CD8-positive, alpha-beta memory T cell (primary cell): Measurements from ENCODE around the gene ADO. TPM values are rescaled to one million over a fixed set of nuclear protein-coding genes. Genes with fewer than 3 reads are reported as not detected.

Experiments
- CTCF ChIA-PET: fragments of 350-600 bp; sonication (Branson Sonifier 250); formaldehyde crosslinking; loops from one replicate; lab custom pipeline; 2021; ENCODE audit warnings: antibody characterized with exemption; lab: Charles Lee
- POLR2A ChIA-PET: fragments of 350-600 bp; sonication (Branson Sonifier 250); formaldehyde crosslinking; loops from one replicate; lab custom pipeline; 2021; ENCODE audit warnings: antibody characterized with exemption; lab: Charles Lee
- DNase-seq, 5 donors: peaks; one replicate each; pipeline versions ENCODE4 v3.0.0 to v3.0.0-alpha.2; 2020 to 2022; ENCODE audit warnings: mixed read lengths in 1 of 5
- H3K27ac ChIP-seq: one replicate; pipeline ENCODE4 v1.7.0; 2013; ENCODE audit warnings: low read depth, mild to moderate bottlenecking, low read length, moderate library complexity
- H3K27me3 ChIP-seq: 2 replicates; pipeline ENCODE4 v1.7.0; 2013; ENCODE audit warnings: low read length, mild to moderate bottlenecking; ENCODE audit not compliant: insufficient read depth, poor library complexity, severe bottlenecking
- H3K36me3 ChIP-seq: 2 replicates; pipeline ENCODE4 v1.7.0; 2013; ENCODE audit warnings: mild to moderate bottlenecking, low read length, moderate library complexity; ENCODE audit not compliant: insufficient read depth
- H3K4me1 ChIP-seq: 2 replicates; pipeline ENCODE4 v1.7.0; 2013; ENCODE audit warnings: mild to moderate bottlenecking, low read length, moderate library complexity; ENCODE audit not compliant: insufficient read depth
- H3K4me3 ChIP-seq: 2 replicates; pipeline ENCODE4 v1.7.0; 2013; ENCODE audit warnings: mild to moderate bottlenecking, low read length
- H3K9me3 ChIP-seq: 2 replicates; pipeline ENCODE4 v1.7.0; 2013; ENCODE audit warnings: mild to moderate bottlenecking, low read length
- H3K27ac Mint-ChIP-seq, 8 donors: one replicate each; pipeline ENCODE4 v1.8.0; 2020 to 2021; ENCODE audit warnings: mixed read lengths in 8 of 8, mild to moderate bottlenecking in 6 of 8, inconsistent platforms in 3 of 8, moderate library complexity in 3 of 8
- H3K27me3 Mint-ChIP-seq, 2 donors: one replicate each; pipeline ENCODE4 v1.8.0; 2020 to 2021; ENCODE audit warnings: mixed read lengths in 2 of 2, mild to moderate bottlenecking in 1 of 2, moderate library complexity in 1 of 2
- H3K36me3 Mint-ChIP-seq, 3 donors: one replicate each; pipeline ENCODE4 v1.8.0; 2020 to 2021; ENCODE audit warnings: mixed read lengths in 3 of 3, inconsistent platforms in 1 of 3, mild to moderate bottlenecking in 1 of 3
- H3K4me1 Mint-ChIP-seq, 3 donors: one replicate each; pipeline ENCODE4 v1.8.0; 2020 to 2021; ENCODE audit warnings: mixed read lengths in 3 of 3, inconsistent platforms in 1 of 3, mild to moderate bottlenecking in 1 of 3
- H3K4me3 Mint-ChIP-seq, 7 donors: one replicate each; pipeline ENCODE4 v1.8.0; 2020 to 2021; ENCODE audit warnings: mixed read lengths in 7 of 7, mild to moderate bottlenecking in 6 of 7, moderate library complexity in 4 of 7, inconsistent platforms in 2 of 7
- H3K9me3 Mint-ChIP-seq, 5 donors: one replicate each; pipeline ENCODE4 v1.8.0; 2020 to 2022; ENCODE audit warnings: mixed read lengths in 5 of 5, mild to moderate bottlenecking in 3 of 5, moderate library complexity in 2 of 5, inconsistent platforms in 1 of 5
- polyA plus RNA-seq: library from polyadenylated mRNA; unstranded; fragments of 300-500 nt; fragmentation: Illumina TruSeq; gene quantifications from one replicate; pipeline ENCODE4 v1.2.3, GENCODE V29; 2021
- total RNA-seq, 2 experiments: library from RNA; stranded (reverse); gene quantifications; one replicate each; pipeline ENCODE4 v1.2.3, GENCODE V29; 2021

ADO gene
- total RNA-seq = 10 to 100 TPM; 38.4 to 39.4 TPM
- 2.8 TPM for polyA plus RNA-seq

- Histone ChIP-seq H3K9me3 (no peaks in the 10 kb centered on the region), H3K27me3 (no peaks in the 10 kb centered on the region), H3K4me3 (peak within 1 kb of the TSS; percentile 84), H3K27ac (peak within 1 kb of the TSS; percentile 88), H3K36me3 (no peaks in the 10 kb centered on the region), H3K4me1 (peaks cover 32% of the 10 kb centered on the region)
- POLR2A ChIA-PET = interaction anchor here (1.2 to 5.5 kb wide), 5 partner anchors 11 to 167 kb away, joined by 5 to 63 read pairs (median 8); partner anchors contain the start of gene EGR2
- DNase-seq = peak; percentile 66 to 84 (median 79)
- peaks cover 0 to 4% of the 10 kb centered on the region in 2 donors for H3K27me3 Mint-ChIP-seq
- H3K4me1 Mint-ChIP-seq = peaks cover 38 to 44% (median 42%) of the 10 kb centered on the region in 3 donors
- CTCF ChIA-PET = interaction anchor here (1.2 to 6.4 kb wide), 6 partner anchors 12 to 328 kb away, joined by 3 to 76 read pairs (median 7); partner anchors contain the start of genes EGR2 and NRBF2
- peak within 1 kb of the TSS; percentile 94 to 99 (median 98) for H3K27ac Mint-ChIP-seq
- H3K4me3 Mint-ChIP-seq = peak within 1 kb of the TSS; percentile 89 to 97 (median 97)
- peaks cover 0 to 28% (median 11%) of the 10 kb centered on the region in 3 donors for H3K36me3 Mint-ChIP-seq
- H3K9me3 Mint-ChIP-seq = no peaks in the 10 kb centered on the region
These were observed at the start of gene ADO for GRCh38 chr10:62804356-62805230. ADO (plus strand) TSS chr10:62804720; CDS start chr10:62805060, 340 bp downstream.

GRCh38 chr10:62754963-62755362 lies 49.6 kb upstream of the ADO start:
- Histone ChIP-seq H3K9me3 (no peaks in the 10 kb centered on the region), H3K27me3 (no peaks in the 10 kb centered on the region), H3K4me1 (peaks cover 20% of the 10 kb centered on the region), H3K36me3 (no peaks in the 10 kb centered on the region), H3K4me3 (no peak overlapping the region), H3K27ac (no peak overlapping the region)
- Mint-ChIP-seq H3K27ac (peak overlapping the region in 2 of 8 donors; percentile 11 to 93), H3K36me3 (no peaks in the 10 kb centered on the region), H3K4me3 (no peak overlapping the region), H3K27me3 (no peaks in the 10 kb centered on the region), H3K9me3 (no peaks in the 10 kb centered on the region), H3K4me1 (peaks cover 28 to 32% (median 31%) of the 10 kb centered on the region in 3 donors)
- POLR2A ChIA-PET = interaction anchor here (0.7 kb wide), 1 partner anchor 21 kb away, joined by 3 read pairs; no protein-coding TSS in a partner anchor
- CTCF ChIA-PET = no interaction called here
- DNase-seq = no peak

GRCh38 chr10:62755662-62756653 lies 48.6 kb upstream of the ADO start:
- Histone ChIP-seq H3K27me3 (no peaks in the 10 kb centered on the region), H3K27ac (no peak overlapping the region), H3K9me3 (no peaks in the 10 kb centered on the region), H3K4me3 (no peak overlapping the region), H3K36me3 (no peaks in the 10 kb centered on the region), H3K4me1 (peaks cover 20% of the 10 kb centered on the region)
- Mint-ChIP-seq H3K9me3 (no peaks in the 10 kb centered on the region), H3K27me3 (no peaks in the 10 kb centered on the region), H3K4me1 (peaks cover 27 to 31% (median 29%) of the 10 kb centered on the region in 3 donors), H3K4me3 (peak overlapping the region in 6 of 7 donors; percentile 23 to 60 (median 27)), H3K27ac (peak overlapping the region in 7 of 8 donors; percentile 13 to 72 (median 39)), H3K36me3 (no peaks in the 10 kb centered on the region)
- ChIA-PET CTCF (no interaction called here), POLR2A (no interaction called here)
- peak in 2 of 5 donors; percentile 10 to 28 for DNase-seq

GRCh38 chr10:62759599-62760175 lies 44.8 kb upstream of the ADO start:
- no peak for DNase-seq
- Histone ChIP-seq H3K9me3 (no peaks in the 10 kb centered on the region), H3K4me3 (no peak overlapping the region), H3K27ac (no peak overlapping the region), H3K4me1 (peaks cover 20% of the 10 kb centered on the region), H3K27me3 (no peaks in the 10 kb centered on the region), H3K36me3 (no peaks in the 10 kb centered on the region)
- Mint-ChIP-seq H3K27ac (no peak overlapping the region), H3K4me1 (peaks cover 24 to 27% (median 26%) of the 10 kb centered on the region in 3 donors), H3K4me3 (no peak overlapping the region), H3K27me3 (no peaks in the 10 kb centered on the region), H3K9me3 (no peaks in the 10 kb centered on the region), H3K36me3 (no peaks in the 10 kb centered on the region)
- ChIA-PET POLR2A (no interaction called here), CTCF (interaction anchor here (1.1 kb wide), 1 partner anchor 57 kb away, joined by 4 read pairs; no protein-coding TSS in a partner anchor)

GRCh38 chr10:62760401-62760800 lies 44.1 kb upstream of the ADO start:
- H3K36me3 Mint-ChIP-seq = no peaks in the 10 kb centered on the region
- no peaks in the 10 kb centered on the region for H3K9me3 Mint-ChIP-seq
- H3K27me3 ChIP-seq = no peaks in the 10 kb centered on the region
- H3K27ac ChIP-seq = no peak overlapping the region
- H3K4me3 Mint-ChIP-seq = no peak overlapping the region
- no peak overlapping the region for H3K4me3 ChIP-seq
- peaks cover 13% of the 10 kb centered on the region for H3K4me1 ChIP-seq
- ChIA-PET POLR2A (no interaction called here), CTCF (interaction anchor here (1.1 to 1.2 kb wide), 2 partner anchors 56 kb away, joined by 4 read pairs; partner anchors contain the start of gene EGR2)
- no peaks in the 10 kb centered on the region for H3K9me3 ChIP-seq
- H3K27me3 Mint-ChIP-seq = no peaks in the 10 kb centered on the region
- no peak for DNase-seq
- H3K27ac Mint-ChIP-seq = peak overlapping the region in 1 of 8 donors; percentile 36
- H3K4me1 Mint-ChIP-seq = peaks cover 19 to 20% (median 19%) of the 10 kb centered on the region in 3 donors
- H3K36me3 ChIP-seq = no peaks in the 10 kb centered on the region

- Histone ChIP-seq H3K27ac (no peak overlapping the region), H3K36me3 (no peaks in the 10 kb centered on the region), H3K9me3 (no peaks in the 10 kb centered on the region), H3K4me3 (no peak overlapping the region), H3K27me3 (no peaks in the 10 kb centered on the region), H3K4me1 (peaks cover 10% of the 10 kb centered on the region)
- Mint-ChIP-seq H3K27me3 (no peaks in the 10 kb centered on the region), H3K36me3 (no peaks in the 10 kb centered on the region), H3K4me1 (peaks cover 19 to 20% (median 19%) of the 10 kb centered on the region in 3 donors), H3K4me3 (no peak overlapping the region), H3K9me3 (no peaks in the 10 kb centered on the region), H3K27ac (no peak overlapping the region)
- ChIA-PET POLR2A (no interaction called here), CTCF (interaction anchor here (1.2 to 2.8 kb wide), 2 partner anchors 18 to 55 kb away, joined by 4 to 8 read pairs; partner anchors contain the start of gene EGR2)
- DNase-seq = no peak
These were observed 43.4 kb upstream of the ADO start for GRCh38 chr10:62761115-62761514.

- Histone ChIP-seq H3K36me3 (no peaks in the 10 kb centered on the region), H3K27ac (no peak overlapping the region), H3K27me3 (no peaks in the 10 kb centered on the region), H3K4me1 (peaks cover 4% of the 10 kb centered on the region), H3K4me3 (no peak overlapping the region), H3K9me3 (no peaks in the 10 kb centered on the region)
- Mint-ChIP-seq H3K4me1 (peaks cover 9 to 11% (median 10%) of the 10 kb centered on the region in 3 donors), H3K4me3 (no peak overlapping the region), H3K27me3 (peaks cover 0 to 2% of the 10 kb centered on the region in 2 donors), H3K36me3 (no peaks in the 10 kb centered on the region), H3K27ac (peak overlapping the region in 1 of 8 donors; percentile 45), H3K9me3 (no peaks in the 10 kb centered on the region)
- no peak for DNase-seq
- POLR2A ChIA-PET = no interaction called here
- CTCF ChIA-PET = interaction anchor here (2.8 kb wide), 1 partner anchor 16 kb away, joined by 8 read pairs; no protein-coding TSS in a partner anchor
These were observed 41.4 kb upstream of the ADO start for GRCh38 chr10:62763155-62763554.
